Chondrocyte (in vitro differentiated cells): ENCODE data around the gene CAPN5. TPM values are rescaled to one million over a fixed set of nuclear protein-coding genes. Genes with fewer than 3 reads are reported as not detected.

ENCODE experiments used
- DNase-seq: peaks from one replicate; pipeline ENCODE4 v3.0.0; 2021; ENCODE audit warnings: mixed read lengths, low spot score
- H3K27ac Mint-ChIP-seq: one replicate; pipeline ENCODE4 v1.8.0; 2021; ENCODE audit warnings: mild to moderate bottlenecking, moderate library complexity, mixed read lengths; ENCODE audit not compliant: unreplicated experiment
- H3K27me3 Mint-ChIP-seq: 2 replicates; pipeline ENCODE4 v1.8.0; 2021; ENCODE audit warnings: low read depth, mixed read lengths
- H3K36me3 Mint-ChIP-seq: 2 replicates; pipeline ENCODE4 v1.8.0; 2021; ENCODE audit warnings: low read depth, mixed read lengths
- H3K4me1 Mint-ChIP-seq: 2 replicates; pipeline ENCODE4 v1.8.0; 2021; ENCODE audit warnings: low read depth, mild to moderate bottlenecking, mixed read lengths
- H3K4me3 Mint-ChIP-seq: one replicate; pipeline ENCODE4 v1.8.0; 2021; ENCODE audit warnings: mild to moderate bottlenecking, moderate library complexity, mixed read lengths; ENCODE audit not compliant: unreplicated experiment
- H3K9me3 Mint-ChIP-seq: 2 replicates; pipeline ENCODE4 v1.8.0; 2021; ENCODE audit warnings: low read depth, mixed read lengths
- CTCF ChIP-seq: fragments of 200-600 bp; sonication (generic); IDR thresholded peaks from 2 replicates; pipeline ENCODE4 v1.5.0; 2021; ENCODE audit warnings: antibody characterized with exemption, mild to moderate bottlenecking, moderate library complexity
- total RNA-seq: library from RNA; stranded (reverse); gene quantifications from 3 replicates; pipeline ENCODE4 v1.2.1, GENCODE V29; 2021

Gene CAPN5
- total RNA-seq, 1 donor from 2014 or later: 11.9 TPM

GRCh38 chr11:77121876-77122575, 55.3 kb downstream of the CAPN5 start:
- Mint-ChIP-seq H3K4me1 (no peaks in the 10 kb centered on the region), H3K27me3 (no peaks in the 10 kb centered on the region)
- no peak for TF ChIP-seq CTCF

GRCh38 chr11:77122576-77123212, 55.9 kb downstream of the CAPN5 start:
- Mint-ChIP-seq H3K27ac (no peak overlapping the region), H3K27me3 (no peaks in the 10 kb centered on the region), H3K4me3 (no peak overlapping the region), H3K4me1 (peaks cover 4% of the 10 kb centered on the region), H3K9me3 (no peaks in the 10 kb centered on the region), H3K36me3 (peaks cover 13% of the 10 kb centered on the region)
- no peak for DNase-seq
- TF ChIP-seq CTCF: no peak

More at GRCh38 chr11:77121876-77122575, 55.3 kb downstream of the CAPN5 start:
- Mint-ChIP-seq H3K36me3 (peaks cover 13% of the 10 kb centered on the region), H3K9me3 (no peaks in the 10 kb centered on the region), H3K4me3 (no peak overlapping the region), H3K27ac (no peak overlapping the region)
- no peak for DNase-seq

- no peak for TF ChIP-seq CTCF
- Mint-ChIP-seq H3K36me3 (peaks cover 13% of the 10 kb centered on the region), H3K4me1 (peaks cover 10% of the 10 kb centered on the region), H3K27ac (no peak overlapping the region), H3K27me3 (peaks cover 2% of the 10 kb centered on the region), H3K9me3 (no peaks in the 10 kb centered on the region), H3K4me3 (no peak overlapping the region)
- no peak for DNase-seq
These were observed 56.8 kb downstream of the CAPN5 start for GRCh38 chr11:77123591-77123990.

GRCh38 chr11:77124041-77124440, 57.3 kb downstream of the CAPN5 start:
- Mint-ChIP-seq H3K4me1 (peaks cover 10% of the 10 kb centered on the region), H3K9me3 (no peaks in the 10 kb centered on the region), H3K27ac (no peak overlapping the region), H3K4me3 (no peak overlapping the region), H3K27me3 (peaks cover 4% of the 10 kb centered on the region), H3K36me3 (peaks cover 13% of the 10 kb centered on the region)
- no peak for DNase-seq
- no peak for TF ChIP-seq CTCF

GRCh38 chr11:77124488-77124887, 57.7 kb downstream of the CAPN5 start:
- no peak for DNase-seq
- no peaks in the 10 kb centered on the region for H3K9me3 Mint-ChIP-seq
- peaks cover 13% of the 10 kb centered on the region for H3K36me3 Mint-ChIP-seq
- H3K4me1 Mint-ChIP-seq: peaks cover 10% of the 10 kb centered on the region
- no peak for TF ChIP-seq CTCF
- peaks cover 4% of the 10 kb centered on the region for H3K27me3 Mint-ChIP-seq
- H3K27ac Mint-ChIP-seq: no peak overlapping the region
- no peak overlapping the region for H3K4me3 Mint-ChIP-seq
